Activated CD8-positive, alpha-beta memory T cell treated with anti-CD3 and anti-CD28 coated beads, Interleukin-2, amount 50 U/mL, for 4 hours (primary cell): ENCODE results near the gene VAMP1.

Experiments used
- DNase-seq: peaks from one replicate; pipeline ENCODE4 v3.0.0-alpha.2; 2020

VAMP1 gene

DNA sequence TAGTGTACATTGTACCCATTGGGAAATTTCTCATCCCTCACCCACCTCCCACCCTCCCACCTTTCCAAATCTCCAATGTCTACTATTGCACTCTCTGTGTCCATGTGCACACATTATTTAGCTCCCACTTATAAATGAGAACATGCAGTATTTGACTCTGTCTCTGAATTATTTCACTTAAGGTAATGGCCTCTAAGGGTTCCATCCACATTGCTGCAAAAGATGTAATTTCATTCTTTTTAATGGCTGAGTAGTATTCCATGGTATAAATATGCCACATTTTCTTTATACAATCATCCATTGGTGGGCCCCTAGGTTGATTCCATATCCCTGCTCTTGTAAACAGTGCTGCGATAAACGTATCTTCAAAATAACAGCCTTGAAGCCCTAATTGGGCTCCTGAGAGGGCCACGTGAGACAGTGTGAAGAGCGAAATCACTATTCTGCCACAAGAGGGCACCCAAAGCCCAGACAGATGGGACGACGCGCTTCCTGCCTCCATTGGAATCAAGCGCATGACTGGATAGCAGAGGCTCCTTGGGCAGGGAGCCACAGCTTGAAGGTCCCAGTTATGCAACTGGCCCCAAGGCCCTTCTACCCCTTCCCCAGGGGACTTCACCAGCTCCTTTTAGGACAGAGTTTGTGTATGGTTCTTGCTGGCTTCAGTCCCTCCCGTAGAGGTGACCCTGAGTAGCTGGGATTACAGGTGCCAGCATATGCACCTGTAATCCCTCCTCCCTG is 47.0 kb downstream of the VAMP1 start:
- peak; percentile 74 for DNase-seq

- DNase-seq, result no peak
Observed at GRCh38 chr12:6420364-6420763, 50.1 kb downstream of the VAMP1 start.

DNA sequence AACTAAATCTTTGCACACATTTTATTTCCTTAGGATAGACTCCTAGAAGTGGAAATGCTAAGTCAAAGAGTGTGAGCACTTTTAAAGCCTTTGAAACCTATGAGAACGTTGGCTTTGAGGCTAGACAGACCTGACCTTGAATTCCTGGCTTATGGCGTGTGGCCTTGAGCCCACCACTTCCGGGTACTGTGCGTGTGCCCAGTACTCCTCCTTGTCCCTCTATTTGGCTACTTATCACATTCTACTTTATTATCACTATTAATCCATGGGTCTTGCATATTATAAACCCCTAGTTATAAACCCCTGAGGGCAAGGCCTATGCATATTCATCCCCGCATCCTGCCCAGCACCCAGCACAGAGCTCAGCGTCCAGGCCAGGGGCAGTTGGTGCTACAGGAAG is 51.7 kb downstream of the VAMP1 start:
- no peak for DNase-seq

- no peak for DNase-seq
Observed at GRCh38 chr12:6416596-6416995, 53.9 kb downstream of the VAMP1 start.
